ENCODE measurements around the gene XPR1.

GRCh38 chr1:180615493-180616290 lies 16.1 kb upstream of the XPR1 start:
- no peak for TF ChIP-seq CTCF (IDR thresholded peaks at IDR 0.05 in 2 of 3, conservative IDR thresholded peaks at IDR 0.05 in 1 of 3; ENCODE audit: borderline replicate concordance in 1 of 3, insufficient read depth in 1 of 3, low read depth in 2 of 3, low read length in 2 of 3)
- TF ChIP-seq ZFX (IDR thresholded peaks at IDR 0.05): no peak
- TF ChIP-seq POLR2AphosphoS5 (IDR thresholded peaks at IDR 0.05; ENCODE audit: low read depth, low read length): no peak
- TF ChIP-seq, protein P1, sequence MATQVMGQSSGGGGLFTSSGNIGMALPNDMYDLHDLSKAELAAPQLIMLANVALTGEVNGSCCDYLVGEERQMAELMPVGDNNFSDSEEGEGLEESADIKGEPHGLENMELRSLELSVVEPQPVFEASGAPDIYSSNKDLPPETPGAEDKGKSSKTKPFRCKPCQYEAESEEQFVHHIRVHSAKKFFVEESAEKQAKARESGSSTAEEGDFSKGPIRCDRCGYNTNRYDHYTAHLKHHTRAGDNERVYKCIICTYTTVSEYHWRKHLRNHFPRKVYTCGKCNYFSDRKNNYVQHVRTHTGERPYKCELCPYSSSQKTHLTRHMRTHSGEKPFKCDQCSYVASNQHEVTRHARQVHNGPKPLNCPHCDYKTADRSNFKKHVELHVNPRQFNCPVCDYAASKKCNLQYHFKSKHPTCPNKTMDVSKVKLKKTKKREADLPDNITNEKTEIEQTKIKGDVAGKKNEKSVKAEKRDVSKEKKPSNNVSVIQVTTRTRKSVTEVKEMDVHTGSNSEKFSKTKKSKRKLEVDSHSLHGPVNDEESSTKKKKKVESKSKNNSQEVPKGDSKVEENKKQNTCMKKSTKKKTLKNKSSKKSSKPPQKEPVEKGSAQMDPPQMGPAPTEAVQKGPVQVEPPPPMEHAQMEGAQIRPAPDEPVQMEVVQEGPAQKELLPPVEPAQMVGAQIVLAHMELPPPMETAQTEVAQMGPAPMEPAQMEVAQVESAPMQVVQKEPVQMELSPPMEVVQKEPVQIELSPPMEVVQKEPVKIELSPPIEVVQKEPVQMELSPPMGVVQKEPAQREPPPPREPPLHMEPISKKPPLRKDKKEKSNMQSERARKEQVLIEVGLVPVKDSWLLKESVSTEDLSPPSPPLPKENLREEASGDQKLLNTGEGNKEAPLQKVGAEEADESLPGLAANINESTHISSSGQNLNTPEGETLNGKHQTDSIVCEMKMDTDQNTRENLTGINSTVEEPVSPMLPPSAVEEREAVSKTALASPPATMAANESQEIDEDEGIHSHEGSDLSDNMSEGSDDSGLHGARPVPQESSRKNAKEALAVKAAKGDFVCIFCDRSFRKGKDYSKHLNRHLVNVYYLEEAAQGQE (IDR thresholded peaks at IDR 0.05; ENCODE audit: low read depth): no peak
- TF ChIP-seq, protein P2, sequence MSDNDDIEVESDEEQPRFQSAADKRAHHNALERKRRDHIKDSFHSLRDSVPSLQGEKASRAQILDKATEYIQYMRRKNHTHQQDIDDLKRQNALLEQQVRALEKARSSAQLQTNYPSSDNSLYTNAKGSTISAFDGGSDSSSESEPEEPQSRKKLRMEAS (IDR thresholded peaks at IDR 0.05): no peak
- no peak for TF ChIP-seq POLR2A (IDR thresholded peaks at IDR 0.05; ENCODE audit: borderline replicate concordance, extremely low read depth, insufficient read depth, insufficient read length)
- no peak for TF ChIP-seq ATF3 (IDR thresholded peaks at IDR 0.05)
- TF ChIP-seq EZH2 (IDR thresholded peaks at IDR 0.05): no peak
- no peak for TF ChIP-seq TCF7L2 (IDR thresholded peaks at IDR 0.05; ENCODE audit: borderline replicate concordance, extremely low read depth, insufficient read depth, insufficient read length)

Data from HCT116 (cell line).